GM12878 (cell line): ENCODE results near the gene SLC24A3. TPM values are rescaled to one million over a fixed set of nuclear protein-coding genes. Genes with fewer than 3 reads are reported as not detected.

ENCODE experiments used
- ATAC-seq: fragments of 200-7000 bp; cut with Tn5 transposase; 3 replicates; pipeline ENCODE4 v1.9.1; 2020; ENCODE audit warnings: mild to moderate bottlenecking, moderate library complexity
- BruUV-seq: library from RNA; stranded (reverse); fragments of 400-500 nt; replicated peaks from 2 replicates; lab custom pipeline; 2021; lab: Mats Ljungman, UMichigan
- CTCF ChIA-PET: fragments of 300-600 bp; sonication (Branson Sonifier 250); formaldehyde crosslinking; extraction: SDS; loops from one replicate; lab custom pipeline; 2021; ENCODE audit warnings: inconsistent platforms; lab: Yijun Ruan, JAX
- POLR2A ChIA-PET: fragments of 350-600 bp; formaldehyde crosslinking; extraction: SDS; loops from one replicate; lab custom pipeline; 2021; ENCODE audit warnings: inconsistent platforms; lab: Charles Lee
- RAD21 ChIA-PET: fragments of 300-600 bp; sonication (Branson Sonifier 250); formaldehyde crosslinking; loops from one replicate; lab custom pipeline; 2023; ENCODE audit warnings: antibody characterized with exemption; ENCODE audit not compliant: unreplicated experiment; lab: Charles Lee
- SMC1A ChIA-PET: fragments of 300-600 bp; sonication (Branson Sonifier 250); formaldehyde crosslinking; loops from one replicate; lab custom pipeline; 2023; ENCODE audit not compliant: unreplicated experiment, uncharacterized antibody; lab: Charles Lee
- DNase-seq: peaks from one replicate; pipeline ENCODE4 v3.0.0-alpha.2; 2011; ENCODE audit warnings: low read depth, low spot score
- FAIRE-seq: peaks from 3 replicates; lab custom pipeline; 2011; peaks lifted over from hg19 to GRCh38; lab: Jason Lieb, UNC
- H2AFZ ChIP-seq: 2 replicates; pipeline ENCODE4 v1.6.0; 2011; ENCODE audit warnings: low read depth, low read length, control low read depth; ENCODE audit not compliant: control insufficient read depth
- H3K27ac ChIP-seq: 2 replicates; pipeline ENCODE4 v1.5.1; 2011; ENCODE audit warnings: control low read depth; ENCODE audit not compliant: control insufficient read depth, insufficient read depth
- H3K27me3 ChIP-seq, 2 experiments: replicated peaks in 1 of 2; 2 replicates each; pipeline versions ENCODE4 v1.6.0 to v1.6.1; 2011; ENCODE audit warnings: low read length in 1 of 2; ENCODE audit not compliant: control insufficient read depth in 2 of 2, insufficient read depth in 2 of 2
- H3K36me3 ChIP-seq, 2 experiments: 2 replicates each; pipeline ENCODE4 v1.5.1; 2011; ENCODE audit warnings: low read length in 1 of 2; ENCODE audit not compliant: control insufficient read depth in 2 of 2, insufficient read depth in 2 of 2
- H3K4me1 ChIP-seq: 2 replicates; pipeline ENCODE4 v1.6.1; 2011; ENCODE audit warnings: mild to moderate bottlenecking, low read length, moderate library complexity, mixed read lengths; ENCODE audit not compliant: control insufficient read depth, insufficient read depth
- H3K4me2 ChIP-seq: 2 replicates; pipeline ENCODE4 v1.6.0; 2011; ENCODE audit warnings: control low read depth; ENCODE audit not compliant: control insufficient read depth, insufficient read depth
- H3K4me3 ChIP-seq: fragments of 200-600 bp; sonication (generic); 2 replicates; pipeline ENCODE4 v1.5.1; 2016
- H3K79me2 ChIP-seq: 2 replicates; pipeline ENCODE4 v1.6.0; 2011; ENCODE audit warnings: low read length; ENCODE audit not compliant: control insufficient read depth, insufficient read depth
- H3K9ac ChIP-seq: 2 replicates; pipeline ENCODE4 v1.8.0; 2011; ENCODE audit warnings: low read length, control low read depth, mixed read lengths; ENCODE audit not compliant: control insufficient read depth, insufficient read depth
- H3K9me3 ChIP-seq: replicated peaks from 3 replicates; pipeline ENCODE4 v1.5.1; 2011; ENCODE audit warnings: mild to moderate bottlenecking, low read length; ENCODE audit not compliant: control insufficient read depth, insufficient read depth
- H4K20me1 ChIP-seq: 2 replicates; pipeline ENCODE4 v1.6.0; 2011; ENCODE audit not compliant: control insufficient read depth, insufficient read depth
- CEBPZ ChIP-seq: fragments of 150-350 bp; IDR thresholded peaks from 2 replicates; pipeline ENCODE4 v1.6.1; 2016; ENCODE audit warnings: low read depth, low read length
- GABPA ChIP-seq: IDR thresholded peaks from 2 replicates; pipeline ENCODE4 v1.6.1; 2014; ENCODE audit warnings: antibody characterized with exemption, low read depth, mild to moderate bottlenecking, inconsistent platforms
- HDGF ChIP-seq: fragments of 450-650 bp; IDR thresholded peaks from 2 replicates; pipeline ENCODE4 v1.6.1; 2016; ENCODE audit warnings: antibody characterized with exemption
- IKZF2 ChIP-seq, 2 experiments: fragments of 450-650 bp; IDR thresholded peaks; 2 replicates each; pipeline ENCODE4 v1.6.1; 2017; ENCODE audit warnings: mild to moderate bottlenecking in 2 of 2, moderate library complexity in 2 of 2
- MEF2A ChIP-seq: IDR thresholded peaks from 2 replicates; pipeline ENCODE4 v1.6.1; 2011; ENCODE audit warnings: low read depth, mild to moderate bottlenecking, low read length, moderate library complexity; ENCODE audit not compliant: insufficient read depth
- MLLT1 ChIP-seq: fragments of 450-650 bp; IDR thresholded peaks from 2 replicates; pipeline ENCODE4 v1.6.1; 2016; ENCODE audit warnings: mild to moderate bottlenecking
- NR2F1 ChIP-seq: fragments of 450-650 bp; conservative IDR thresholded peaks from 2 replicates; pipeline ENCODE4 v1.6.1; 2017; ENCODE audit warnings: mild to moderate bottlenecking
- POLR2AphosphoS5 ChIP-seq: IDR thresholded peaks from 2 replicates; pipeline ENCODE4 v1.6.1; 2011; ENCODE audit warnings: mild to moderate bottlenecking, low read length, inconsistent platforms
- SUPT20H ChIP-seq: IDR thresholded peaks from 2 replicates; pipeline ENCODE4 v1.6.1; 2011; ENCODE audit warnings: low read depth, mild to moderate bottlenecking, low read length, moderate library complexity, borderline replicate concordance; ENCODE audit not compliant: control insufficient read depth
- USF1 ChIP-seq: IDR thresholded peaks from 2 replicates; pipeline ENCODE4 v1.6.1; 2011; ENCODE audit warnings: borderline replicate concordance, low read depth, mild to moderate bottlenecking, moderate library complexity, mixed read lengths, low read length; ENCODE audit not compliant: insufficient read depth; ENCODE audit errors: extremely low read length
- ZBTB33 ChIP-seq: fragments of 450-650 bp; IDR thresholded peaks from 2 replicates; pipeline ENCODE4 v1.6.1; 2017; ENCODE audit warnings: mild to moderate bottlenecking
- ZNF592 ChIP-seq: fragments of 450-650 bp; IDR thresholded peaks from 2 replicates; pipeline ENCODE4 v1.6.1; 2017; ENCODE audit warnings: mild to moderate bottlenecking, moderate library complexity
- WGBS: methylation state at CpG from one replicate; pipeline ENCODE4 v1.1.6; 2016; ENCODE audit warnings: low lambda C conversion rate; ENCODE audit not compliant: insufficient replicate concordance, insufficient coverage; ENCODE audit errors: missing lambda C conversion rate; 5-methylcytosine and 5-hydroxymethylcytosine counted together
- in situ Hi-C: fragments of 300-500 bp; cut with MboI; formaldehyde crosslinking; loops from 9 replicates; pipeline ENCODE4 v1.14.3; 2018; ENCODE audit warnings: mixed read lengths
- intact Hi-C: fragments of 100-400 bp; cut with micrococcal nuclease; formaldehyde crosslinking; loops from one replicate; pipeline ENCODE4 v1.14.2; 2022; ENCODE audit not compliant: unreplicated experiment
- polyA plus RNA-seq, 11 experiments: library from polyadenylated mRNA; depleted of rRNA in 4 of 11; unstranded in 6 of 11; stranded (reverse) in 5 of 11; fragments of >200 nt; fragmentation: Nextera tagmentation in 4 of 11; fragmentation: Illumina TruSeq in 1 of 11; extraction: Ambion mirVana in 4 of 11; extraction: Trizol in 1 of 11; gene quantifications; 1 replicate in 1 of 11; 2 replicates in 10 of 11; pipeline versions ENCODE4 v1.2.1 to v1.2.3, GENCODE V29; 2011 to 2016; ENCODE audit warnings: inconsistent platforms in 2 of 11, missing spikeins in 2 of 11, low read depth in 1 of 11
- total RNA-seq, 4 experiments: library from RNA; depleted of rRNA in 3 of 4; stranded (reverse); fragments of >200 nt in 3 of 4; fragmentation: Illumina TruSeq in 1 of 4; extraction: Trizol in 1 of 4; gene quantifications; 2 replicates each; pipeline versions ENCODE4 v1.2.1 to v1.2.3, GENCODE V29; 2013 to 2021

The SLC24A3 gene
- total and polyA plus RNA-seq, 10 of the 15 experiments (the other 5 are each of a cell fraction or from before 2014, with no cell fraction given): 0.04 TPM; not detected in 9

GRCh38 chr20:19416627-19417026 lies 204.2 kb downstream of the SLC24A3 start:
- no peaks in the 10 kb centered on the region for H3K4me1 ChIP-seq
- WGBS: 4% methylated on average over 2 of the region's 2 CpGs
- ChIA-PET POLR2A (no interaction called here), SMC1A (no interaction called here), CTCF (interaction anchor here (0.9 kb wide), 1 partner anchor 15 kb away, joined by 3 read pairs; no protein-coding TSS in a partner anchor), RAD21 (no interaction called here)
- H3K27me3 ChIP-seq: no peaks in the 10 kb centered on the region
- no peak overlapping the region for H3K27ac ChIP-seq
- no peak for FAIRE-seq
- intact Hi-C loops (no loop called here), in situ Hi-C loops (no loop called here)
- no peaks in the 10 kb centered on the region; the same call in 2 of the 3 replicates for H3K9me3 ChIP-seq
- no peak overlapping the region for H2AFZ ChIP-seq
- no peak overlapping the region for H3K4me3 ChIP-seq
- no peak overlapping the region for H3K4me2 ChIP-seq
- BruUV-seq: no TSS peak
- H3K79me2 ChIP-seq: no peaks in the 10 kb centered on the region
- no peaks in the 10 kb centered on the region for H4K20me1 ChIP-seq
- no peak for DNase-seq
- H3K36me3 ChIP-seq: no peaks in the 10 kb centered on the region
- no peak for ATAC-seq
- H3K9ac ChIP-seq: no peak overlapping the region
- TF ChIP-seq IKZF2 (IDR thresholded peaks at IDR 0.05) (no peak), ZBTB33 (no peak), SUPT20H (no peak), ZNF592 (no peak), USF1 (no peak), POLR2AphosphoS5 (no peak), MEF2A (no peak), HDGF (no peak), CEBPZ (no peak), GABPA (no peak), MLLT1 (no peak), NR2F1 (no peak)
